SK-N-MC (cell line): ENCODE results near the gene MYBBP1A.

Source experiments
- EZH2 ChIP-seq: fragments of 200-600 bp; sonication (generic); IDR thresholded peaks from one replicate; pipeline ENCODE4 v1.6.1; 2017; ENCODE audit warnings: antibody characterized with exemption
- FOXP2 ChIP-seq: optimal IDR thresholded peaks from 2 replicates; pipeline ENCODE3; 2011; ENCODE audit warnings: mild to moderate bottlenecking, moderate library complexity; ENCODE audit not compliant: insufficient read depth; ENCODE audit errors: extremely low read length, control extremely low read depth
- POLR2AphosphoS5 ChIP-seq: IDR thresholded peaks from 2 replicates; pipeline ENCODE4 v1.6.1; 2012; ENCODE audit warnings: mild to moderate bottlenecking, low read depth, low read length, borderline replicate concordance

- no peak for TF ChIP-seq EZH2
- TF ChIP-seq POLR2AphosphoS5: no peak
- TF ChIP-seq FOXP2: no peak
Observed at GRCh38 chr17:4549781-4550533, 5.2 kb downstream of the MYBBP1A start.
